Measurements from ENCODE around the gene PRKAR1A.

DNA sequence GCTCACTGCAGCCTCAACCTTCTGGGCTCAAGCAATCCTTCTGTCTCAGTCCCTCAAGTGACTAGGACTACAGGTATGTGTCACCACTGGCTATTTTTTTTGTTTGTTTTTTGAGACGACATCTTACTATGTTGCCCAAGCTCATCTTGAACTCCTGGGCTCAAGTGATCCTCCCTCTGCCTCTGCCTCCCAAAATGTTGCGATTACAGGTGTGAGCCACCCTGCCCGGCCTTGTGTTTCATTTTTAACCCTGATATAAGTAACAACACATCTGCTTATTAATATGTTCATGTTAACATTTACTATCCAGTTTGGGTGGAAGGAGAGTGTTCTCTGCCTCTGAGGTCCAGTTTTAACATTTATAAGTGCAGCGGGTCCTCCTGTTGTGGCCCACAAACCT lies 85.8 kb downstream of the PRKAR1A start:
- TF ChIP-seq POLR2A (IDR thresholded peaks at IDR 0.05) = no peak
- no peak for TF ChIP-seq POLR2AphosphoS5 (IDR thresholded peaks at IDR 0.05)
- TF ChIP-seq EP300 (IDR thresholded peaks at IDR 0.05) = no peak
- TF ChIP-seq, protein P1, sequence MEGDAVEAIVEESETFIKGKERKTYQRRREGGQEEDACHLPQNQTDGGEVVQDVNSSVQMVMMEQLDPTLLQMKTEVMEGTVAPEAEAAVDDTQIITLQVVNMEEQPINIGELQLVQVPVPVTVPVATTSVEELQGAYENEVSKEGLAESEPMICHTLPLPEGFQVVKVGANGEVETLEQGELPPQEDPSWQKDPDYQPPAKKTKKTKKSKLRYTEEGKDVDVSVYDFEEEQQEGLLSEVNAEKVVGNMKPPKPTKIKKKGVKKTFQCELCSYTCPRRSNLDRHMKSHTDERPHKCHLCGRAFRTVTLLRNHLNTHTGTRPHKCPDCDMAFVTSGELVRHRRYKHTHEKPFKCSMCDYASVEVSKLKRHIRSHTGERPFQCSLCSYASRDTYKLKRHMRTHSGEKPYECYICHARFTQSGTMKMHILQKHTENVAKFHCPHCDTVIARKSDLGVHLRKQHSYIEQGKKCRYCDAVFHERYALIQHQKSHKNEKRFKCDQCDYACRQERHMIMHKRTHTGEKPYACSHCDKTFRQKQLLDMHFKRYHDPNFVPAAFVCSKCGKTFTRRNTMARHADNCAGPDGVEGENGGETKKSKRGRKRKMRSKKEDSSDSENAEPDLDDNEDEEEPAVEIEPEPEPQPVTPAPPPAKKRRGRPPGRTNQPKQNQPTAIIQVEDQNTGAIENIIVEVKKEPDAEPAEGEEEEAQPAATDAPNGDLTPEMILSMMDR (IDR thresholded peaks at IDR 0.05) = no peak

Measured in gastroesophageal sphincter (tissue), 3 donors.